HG02970 (cell line): ENCODE measurements around the gene GFI1B.
"Not testable (repeated sequence)": the region's sequence is repeated elsewhere in the genome, so short reads cannot be mapped to it uniquely, and the experiment has no call there.

Source experiments
- ATAC-seq: cut with Tn5 transposase; IDR thresholded peaks from one replicate; pipeline ENCODE4 v1.9.1; 2021; ENCODE audit warnings: mild to moderate bottlenecking, moderate library complexity, moderate number of reproducible peaks; ENCODE audit not compliant: unreplicated experiment, low FRiP score

The GFI1B gene

DNA sequence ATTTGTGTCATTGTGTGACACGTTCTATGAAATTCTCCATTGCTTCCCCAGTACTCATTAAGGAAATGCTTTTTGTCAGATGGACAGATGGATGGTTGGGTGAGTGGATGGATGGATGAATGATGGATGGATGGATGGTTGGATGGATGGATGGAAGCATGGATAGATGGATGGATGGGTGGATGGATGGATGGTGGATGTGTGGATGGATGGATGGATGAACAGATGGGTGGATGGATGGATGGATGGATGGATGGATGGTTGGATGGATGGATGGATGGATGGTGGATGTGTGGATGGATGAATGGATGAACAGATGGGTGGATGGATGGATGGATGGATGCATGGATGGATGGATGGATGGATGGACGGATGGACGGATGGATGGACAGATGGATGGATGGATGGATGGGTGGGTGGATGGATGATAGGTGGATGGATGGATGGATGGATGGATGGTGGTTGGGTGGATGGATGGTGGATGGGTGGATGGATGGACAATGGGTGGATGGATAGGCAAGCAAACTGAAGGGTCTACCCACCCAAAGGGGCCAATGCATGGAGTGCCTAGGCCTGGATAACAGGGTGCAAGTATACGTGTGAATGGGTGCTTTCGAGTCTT lies 28.3 kb downstream of the GFI1B start:
- ATAC-seq: no peak

DNA sequence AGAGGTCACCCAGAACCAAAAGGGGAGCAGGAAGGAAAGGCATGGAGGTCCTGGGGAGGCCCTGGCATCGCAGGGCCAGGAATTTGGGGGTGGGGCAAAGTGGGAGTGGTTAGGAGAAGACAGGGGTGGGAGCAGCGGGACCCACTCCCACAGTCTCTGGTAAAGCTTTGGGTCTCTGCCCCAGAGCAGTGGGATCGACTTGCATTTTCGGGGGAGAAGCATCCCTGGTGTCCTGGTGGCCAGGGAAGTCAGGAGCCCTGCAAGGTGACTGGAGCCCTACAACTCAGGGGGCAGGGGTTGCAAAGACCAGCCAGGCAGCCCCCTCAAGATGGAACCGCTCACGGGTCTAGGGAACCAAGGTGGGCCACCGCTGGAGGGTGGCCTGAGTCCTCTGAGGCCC lies 29.9 kb downstream of the GFI1B start:
- ATAC-seq: no peak

DNA sequence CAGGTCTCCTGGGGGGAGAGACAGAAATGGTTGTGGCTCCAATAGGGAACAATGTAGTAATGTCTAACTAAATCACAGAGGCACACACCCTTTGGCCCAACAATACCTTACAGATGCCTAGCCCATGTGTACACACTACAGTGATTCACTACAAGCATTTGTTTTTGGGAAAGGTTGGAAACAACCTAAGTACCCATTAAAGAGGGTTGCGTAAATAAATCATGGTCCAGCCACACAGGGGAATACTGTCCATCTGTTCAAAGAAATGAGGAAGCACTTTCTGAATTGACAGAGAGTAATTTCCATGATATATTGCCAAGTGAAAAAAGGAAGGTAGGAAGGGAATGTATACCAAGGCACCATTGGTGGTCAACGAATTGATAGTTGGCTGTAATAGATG lies 30.3 kb downstream of the GFI1B start:
- ATAC-seq: no peak

DNA sequence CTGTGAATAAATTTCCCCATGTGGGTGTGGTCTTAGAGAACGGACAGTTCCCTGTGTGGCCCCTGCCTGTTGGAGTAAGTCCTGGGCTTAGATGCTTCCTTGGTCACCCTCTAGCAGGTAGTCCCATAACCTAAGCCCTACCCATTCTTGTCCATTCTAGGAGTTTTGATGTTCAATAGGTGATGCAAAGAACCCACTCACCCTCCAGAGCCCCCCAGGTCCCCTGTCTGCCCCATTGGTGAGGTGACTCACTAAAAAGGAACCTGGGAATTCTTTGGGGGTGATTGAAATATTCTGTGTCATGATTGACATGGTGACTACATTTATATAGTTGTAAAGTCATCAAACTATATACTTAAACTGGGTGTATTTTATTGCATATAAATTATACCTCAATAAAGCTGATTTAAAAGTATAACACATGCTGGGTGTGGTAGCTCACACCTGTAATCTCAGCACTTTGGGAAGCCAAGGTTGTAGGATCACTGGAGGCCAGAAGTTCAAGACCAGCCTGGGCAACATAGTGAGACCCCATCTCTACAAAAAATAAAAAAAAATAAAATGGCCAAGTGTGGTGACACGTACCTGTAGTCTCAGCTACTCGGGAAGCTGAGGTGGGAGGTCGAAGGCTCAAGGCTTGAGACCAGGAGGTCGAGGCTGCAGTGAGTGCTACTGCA lies 31.6 kb downstream of the GFI1B start:
- ATAC-seq: no peak

DNA sequence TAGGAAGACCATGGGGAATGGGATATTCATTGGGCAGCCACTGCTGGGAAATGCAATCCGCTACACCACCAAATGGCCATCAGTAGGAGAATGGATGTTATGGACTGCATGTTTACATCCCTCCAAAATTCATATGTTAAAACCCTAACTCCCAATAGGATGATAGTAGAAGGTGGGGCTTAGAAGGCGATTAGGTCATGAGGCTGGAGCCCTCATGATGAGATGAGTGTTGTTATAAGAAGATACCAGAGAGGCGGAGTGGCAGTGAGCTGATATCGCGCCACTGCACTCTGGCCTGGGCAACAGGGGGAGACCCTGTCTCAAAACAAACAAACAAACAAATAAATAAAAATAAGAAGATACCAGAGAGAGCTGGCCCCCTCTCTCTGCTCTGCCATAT lies 36.2 kb downstream of the GFI1B start:
- ATAC-seq: no peak

DNA sequence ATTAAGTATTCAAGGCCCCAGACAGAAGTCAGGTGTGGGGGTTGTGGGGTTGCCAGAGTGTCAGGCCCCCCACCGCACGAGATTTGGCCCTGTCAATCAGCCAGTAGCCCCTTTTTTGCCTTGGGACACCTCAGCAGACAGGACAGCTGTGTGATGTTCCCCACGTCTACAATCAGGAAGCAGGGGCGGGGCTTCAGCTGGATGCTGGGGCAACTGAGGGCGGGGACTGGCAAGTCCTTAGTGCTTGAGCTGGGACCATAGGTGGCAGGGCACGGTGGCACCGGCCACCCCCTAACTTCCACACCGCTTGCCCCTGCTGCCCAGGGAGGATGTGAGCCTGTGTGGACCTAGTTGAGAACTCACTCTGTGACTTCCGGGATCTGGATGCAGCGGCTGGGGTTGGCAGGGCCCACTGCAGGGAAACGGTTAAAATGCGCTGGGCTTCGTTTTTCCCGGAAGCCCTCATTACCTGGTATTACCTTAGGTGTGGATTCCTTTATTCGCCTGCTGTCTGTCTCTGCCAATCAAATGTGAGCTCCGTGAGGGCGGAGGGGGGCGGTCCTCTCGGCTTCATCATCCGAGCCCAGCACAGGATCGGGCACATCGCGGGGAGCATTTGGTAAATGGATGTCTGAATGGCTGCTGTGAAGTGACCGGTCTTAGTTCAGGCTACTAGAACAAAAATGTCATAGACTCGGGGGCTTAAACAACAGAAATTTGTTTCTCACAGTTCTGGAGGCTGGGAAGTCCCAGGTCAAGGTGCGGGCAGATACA lies 44.8 kb downstream of the GFI1B start:
- ATAC-seq: no peak

DNA sequence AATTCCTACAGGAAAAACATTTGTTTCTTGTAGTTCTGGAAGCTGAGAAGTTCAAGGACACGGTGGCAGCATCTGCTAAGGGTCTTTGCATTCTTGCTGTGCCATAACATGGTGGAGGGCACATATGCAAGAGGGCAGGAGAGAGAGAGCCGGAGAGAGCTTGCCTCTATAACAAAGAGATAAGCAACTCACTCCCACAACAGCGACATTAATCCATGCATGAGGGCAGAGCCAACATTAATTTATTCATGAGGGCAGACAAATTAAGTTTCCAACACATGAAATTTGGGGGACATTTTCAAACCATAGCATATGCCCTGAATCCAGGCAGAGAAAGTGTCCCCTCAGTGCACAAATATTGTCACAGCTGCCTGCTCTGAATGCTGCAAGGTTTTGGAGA lies 47.9 kb downstream of the GFI1B start:
- ATAC-seq: no peak

DNA sequence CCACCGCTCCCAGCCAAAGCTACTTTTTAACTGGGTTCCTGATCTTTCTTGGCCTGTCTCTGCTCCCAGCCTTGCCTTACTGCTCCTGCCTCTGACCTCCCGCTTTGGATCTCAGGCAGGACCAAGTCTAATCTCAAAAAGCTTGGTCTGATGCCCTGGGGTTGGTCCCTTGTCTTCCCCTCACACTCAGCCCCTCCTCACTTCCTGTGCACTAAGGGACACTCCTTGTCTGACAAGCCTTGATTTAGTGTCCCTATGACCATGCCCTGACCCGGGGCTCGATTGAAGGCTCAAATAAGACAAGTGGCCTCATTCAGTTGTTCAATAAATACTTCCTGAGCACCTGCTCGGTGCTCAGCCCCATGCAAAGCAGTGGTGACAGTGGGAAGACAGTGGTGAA lies 48.6 kb downstream of the GFI1B start:
- ATAC-seq: no peak

DNA sequence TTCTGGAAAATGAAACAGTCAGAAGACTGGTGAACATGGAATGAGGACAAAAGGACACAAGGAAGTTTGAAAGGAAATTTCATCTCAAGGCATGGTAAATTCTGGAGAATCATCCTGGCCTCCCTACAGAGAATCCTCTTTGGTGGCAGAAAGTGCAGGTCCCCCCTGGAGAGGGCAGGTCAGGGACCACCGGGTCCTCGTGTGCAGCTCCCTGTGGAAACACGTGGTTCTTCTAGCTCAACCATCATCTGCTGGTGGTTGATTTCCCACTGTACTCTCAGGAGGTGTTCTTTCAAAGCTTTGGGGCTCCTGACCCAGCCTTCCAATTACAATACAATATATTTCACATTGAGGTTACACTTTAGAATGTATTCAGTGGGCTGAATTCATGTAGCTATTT lies 49.7 kb downstream of the GFI1B start:
- ATAC-seq: no peak

DNA sequence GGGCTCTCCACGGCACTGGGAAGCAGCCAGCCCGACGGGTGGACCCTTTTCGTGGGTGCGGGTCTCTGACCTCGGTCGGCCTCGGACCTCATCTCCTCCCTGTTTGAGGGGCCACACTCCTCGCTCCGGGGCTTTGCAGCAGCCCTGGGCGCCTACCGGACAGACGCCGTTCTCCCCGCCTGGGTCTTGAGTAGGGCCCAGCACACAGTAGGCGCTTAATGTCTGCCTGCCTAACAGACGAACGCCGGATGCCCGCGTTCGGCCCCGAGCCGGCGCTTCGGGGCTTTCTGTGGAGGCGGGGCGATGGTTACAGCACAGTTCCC lies 51.5 kb downstream of the GFI1B start:
- ATAC-seq: no peak

DNA sequence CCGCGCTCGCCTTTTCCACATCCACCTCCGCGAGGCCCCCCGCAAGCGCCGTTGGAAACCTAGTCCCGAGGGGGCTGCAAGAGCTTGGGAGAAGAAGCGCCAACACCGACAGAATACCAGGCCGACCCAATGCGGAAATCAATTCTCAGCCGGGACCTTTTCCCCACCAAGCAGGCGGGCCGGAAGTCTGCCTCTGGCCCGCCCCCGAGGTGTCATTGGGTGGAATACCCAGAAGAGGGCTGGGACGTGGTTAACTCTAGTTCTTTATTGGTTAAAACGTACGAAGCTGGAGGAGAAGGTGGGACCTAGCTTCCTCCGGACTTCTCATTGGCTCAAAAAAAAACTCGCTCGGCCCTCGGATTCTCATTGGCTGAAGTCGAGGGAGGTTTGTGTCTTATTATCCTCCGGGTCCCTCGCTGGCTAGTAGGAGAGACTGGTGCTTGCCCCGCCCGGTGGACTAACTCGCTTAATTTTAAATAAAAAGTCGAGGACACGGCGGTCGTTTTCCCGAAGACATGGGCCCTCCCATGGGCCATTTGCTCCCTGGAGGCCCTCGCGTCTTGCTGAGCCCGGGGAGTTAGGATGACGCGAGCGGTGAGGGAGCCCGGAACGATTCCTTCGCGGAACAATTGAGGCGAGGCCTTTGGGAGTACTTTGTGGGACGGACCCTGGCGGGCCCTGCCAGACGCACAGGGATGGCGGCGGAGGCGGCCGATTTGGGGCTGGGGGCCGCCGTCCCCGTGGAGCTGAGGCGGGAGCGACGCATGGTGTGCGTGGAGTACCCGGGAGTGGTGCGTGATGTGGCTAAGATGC lies 52.0 kb downstream of the GFI1B start, which contains the start of gene GTF3C5:
Gene GTF3C5 (plus strand): TSS at position 681 of the 813 bp plus-strand sequence. CDS start 15 bp downstream, at position 696.
- ATAC-seq: peak; percentile 94

DNA sequence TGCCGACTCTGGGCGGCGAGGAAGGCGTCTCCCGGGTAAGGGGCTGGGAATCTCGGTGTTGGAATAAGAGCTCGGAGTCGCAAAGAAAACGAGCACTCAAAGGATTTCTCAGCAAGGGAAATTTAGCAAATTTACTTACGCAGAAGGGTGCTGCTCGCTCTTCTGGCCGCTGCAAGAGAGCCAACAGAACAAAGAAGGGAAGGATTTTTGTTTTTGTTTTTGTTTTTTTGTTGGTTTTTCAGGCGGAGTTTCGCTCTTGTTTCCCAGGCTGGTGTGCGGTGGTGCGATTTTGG lies 52.6 kb downstream of the GFI1B start:
- no peak for ATAC-seq

DNA sequence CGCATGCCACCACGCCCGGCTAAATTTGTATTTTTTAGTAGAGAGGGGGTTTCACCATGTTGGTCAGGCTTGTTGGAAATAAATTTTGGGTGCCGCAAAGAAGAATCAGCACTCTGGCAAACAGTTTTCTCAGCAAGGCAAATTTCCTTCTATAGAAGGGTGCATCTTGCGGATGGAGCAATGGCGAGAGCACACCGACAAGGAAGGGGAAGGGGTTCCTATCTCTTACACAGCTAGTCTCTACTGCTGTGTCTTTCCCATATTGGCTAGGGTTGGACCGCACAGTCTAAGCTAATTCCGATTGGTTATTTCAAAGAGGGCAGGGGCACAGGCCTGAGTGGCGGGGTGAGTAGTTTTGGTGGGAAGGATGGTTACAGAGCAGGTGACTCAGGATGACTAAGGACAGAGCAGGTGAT lies 53.0 kb downstream of the GFI1B start:
- ATAC-seq: no peak

DNA sequence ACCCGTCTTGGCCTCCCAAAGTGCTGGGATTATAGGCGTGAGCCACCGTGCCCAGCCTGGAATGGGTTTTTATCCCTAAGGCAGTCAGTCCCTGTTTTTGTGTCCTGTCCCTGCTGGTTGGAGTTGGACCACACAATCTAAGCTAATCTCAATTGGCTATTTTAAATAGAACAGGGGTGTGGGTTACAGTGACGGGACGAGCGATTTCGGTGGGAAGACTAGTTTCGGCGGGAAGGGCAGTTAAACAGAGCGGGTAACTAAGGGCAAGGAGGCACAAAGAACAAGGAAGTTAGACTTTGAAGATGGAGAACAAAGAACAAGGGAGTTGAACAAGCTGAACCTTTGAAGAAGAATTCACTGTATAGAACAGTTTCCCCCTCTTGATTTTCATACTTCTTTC lies 53.7 kb downstream of the GFI1B start:
- ATAC-seq: no peak

DNA sequence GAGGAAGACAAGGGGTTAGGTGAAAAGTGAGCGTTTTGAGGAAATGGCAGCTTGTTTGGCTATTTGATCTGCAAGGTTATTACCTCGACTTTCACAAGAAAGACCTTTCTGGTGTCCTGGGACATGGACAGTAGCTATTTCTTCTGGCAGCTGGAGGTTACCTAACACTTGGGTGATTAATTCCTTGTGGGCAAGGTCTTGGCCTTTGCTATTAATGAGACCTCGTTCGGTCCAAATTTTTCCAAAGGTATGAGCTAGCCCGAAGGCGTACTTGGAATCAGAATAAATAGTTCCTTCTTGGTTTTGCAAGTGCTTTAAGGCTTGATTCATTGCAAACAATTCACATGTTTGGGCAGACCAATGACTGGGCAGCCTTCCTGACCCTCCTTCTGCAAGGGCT lies 57.2 kb downstream of the GFI1B start:
- no peak for ATAC-seq

DNA sequence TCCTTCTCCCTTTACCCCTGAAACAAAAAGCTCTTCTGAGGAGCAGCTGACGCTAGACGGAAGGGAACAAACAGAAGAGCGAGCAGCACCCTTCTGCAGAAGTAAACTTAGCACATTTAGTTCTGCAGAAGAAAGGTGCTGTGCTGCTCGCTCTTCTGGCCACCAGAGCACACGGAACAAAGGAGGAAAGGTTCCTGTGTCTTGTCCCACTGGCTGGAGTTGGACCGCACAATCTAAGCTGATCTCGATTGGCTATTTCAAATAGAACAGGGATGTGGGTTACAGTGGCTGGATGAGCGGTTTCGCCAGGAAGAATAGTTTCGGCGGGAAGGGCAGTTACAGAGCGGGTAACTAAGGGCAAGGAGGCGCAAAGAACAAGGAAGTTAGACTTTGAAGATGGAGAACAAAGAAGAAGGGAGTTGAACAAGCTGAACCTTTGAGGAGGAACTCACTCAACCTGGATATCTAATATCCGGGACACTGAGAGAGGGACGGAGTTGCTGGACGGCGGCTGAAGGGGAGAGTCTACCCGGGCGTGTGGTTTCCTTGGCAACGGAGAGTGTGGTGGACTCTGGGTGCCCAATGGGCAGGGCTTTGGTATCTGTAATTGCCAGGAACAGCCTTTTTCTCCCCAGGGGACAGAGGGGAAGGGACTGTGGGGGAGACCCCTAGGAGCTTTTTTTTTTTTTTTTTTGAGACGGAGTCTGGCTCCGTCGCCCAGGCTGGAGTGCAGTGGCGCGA lies 59.5 kb downstream of the GFI1B start:
- ATAC-seq: no peak

DNA sequence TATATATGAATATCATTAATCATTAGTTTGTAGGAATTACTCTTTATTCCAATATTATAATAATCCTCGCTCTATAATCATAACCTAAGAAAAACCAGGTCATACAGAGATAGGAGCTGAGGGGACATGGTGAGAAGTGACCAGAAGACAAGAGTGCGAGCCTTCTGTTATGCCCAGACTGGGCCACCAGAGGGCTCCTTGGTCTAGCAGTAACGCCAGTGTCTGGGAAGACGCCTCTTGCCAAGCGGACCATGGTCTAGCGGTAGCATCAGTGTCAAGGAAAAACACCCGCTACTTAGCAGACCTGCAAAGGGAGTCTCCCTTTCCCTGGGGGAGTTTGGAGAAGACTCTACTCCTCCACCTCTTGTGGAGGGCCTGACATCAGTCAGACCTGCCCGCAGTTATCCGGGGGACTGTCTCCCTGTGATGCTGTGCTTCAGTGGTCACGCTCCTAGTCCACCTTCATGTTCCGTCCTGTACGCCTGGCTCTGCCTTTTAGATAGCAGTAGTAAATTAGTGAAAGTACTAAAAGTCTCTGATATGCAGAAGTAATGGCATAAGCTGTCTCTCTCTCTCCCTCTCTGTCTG lies 62.5 kb downstream of the GFI1B start:
- not testable (repeated sequence) for ATAC-seq
